T-helper 1 cell (primary cell): Measurements from ENCODE around the gene CEMP1.

Experiments
- DNase-seq, 5 donors: peaks; one replicate each; pipeline ENCODE4 v3.0.0-alpha.2; 2012 to 2020

CEMP1 gene

GRCh38 chr16:2483939-2484897 is 47.0 kb downstream of the CEMP1 start:
- no peak for DNase-seq

DNA sequence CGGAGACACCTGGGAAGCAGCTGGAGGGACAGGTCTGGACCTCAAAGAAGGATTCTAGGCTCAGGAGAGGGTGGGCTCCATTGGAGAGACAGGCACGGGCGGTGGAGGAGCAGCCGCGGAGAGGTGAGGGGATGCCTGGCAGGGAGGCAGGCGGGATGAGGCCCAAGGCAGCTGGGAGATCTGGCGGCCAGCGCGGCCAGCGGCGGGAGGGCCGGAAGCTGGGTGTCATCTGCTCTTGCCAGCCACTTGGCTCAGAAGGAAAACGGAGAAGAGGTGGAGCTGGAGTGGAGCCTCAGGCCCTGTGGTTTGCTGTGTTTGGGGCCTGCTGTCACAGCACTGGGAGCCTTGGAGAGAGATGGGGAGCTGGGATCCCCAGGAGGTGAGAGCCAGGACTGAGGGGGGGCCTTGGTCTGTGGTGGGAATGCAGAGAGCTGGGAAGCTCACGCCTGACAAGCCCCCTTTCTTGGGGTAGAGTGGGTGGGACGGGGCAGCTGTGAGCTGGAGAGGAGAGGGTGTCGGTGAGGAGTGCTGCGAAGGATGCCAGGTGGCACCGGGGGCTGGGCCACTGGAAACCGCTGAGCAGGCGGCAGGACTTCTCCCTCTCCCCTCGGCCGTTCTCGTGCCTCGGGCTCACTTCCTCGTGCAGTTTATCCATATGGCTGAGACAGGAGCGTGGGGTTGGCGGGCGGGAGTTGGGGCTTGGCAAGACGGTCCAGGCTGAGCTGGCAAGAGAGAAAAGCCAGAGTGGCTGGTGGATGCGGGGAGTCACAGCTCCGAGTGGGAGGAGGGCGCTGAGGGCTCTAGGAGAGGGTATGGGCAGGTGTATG is 48.3 kb downstream of the CEMP1 start:
- DNase-seq: no peak

DNA sequence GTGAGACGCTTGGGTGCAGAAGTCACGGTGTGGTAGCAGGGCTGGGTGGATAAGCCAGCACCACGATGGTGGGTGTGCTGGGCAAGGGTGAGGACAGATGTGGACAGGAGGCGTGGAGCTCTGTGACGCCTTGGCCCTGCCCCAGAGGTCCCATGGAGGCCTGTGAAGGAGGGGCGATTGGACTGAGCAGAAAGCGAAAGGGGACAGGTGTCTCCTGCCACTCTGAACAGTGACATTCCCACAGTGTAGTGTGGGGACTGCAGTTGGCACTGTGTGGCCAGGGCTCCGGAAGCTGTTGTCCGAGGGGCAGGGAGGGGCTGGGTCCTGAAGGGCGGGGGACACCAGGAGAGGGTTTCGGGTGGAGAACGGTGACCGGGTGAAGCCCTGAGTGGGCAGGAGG is 49.0 kb downstream of the CEMP1 start:
- DNase-seq: no peak

GRCh38 chr16:2481676-2482075 is 49.5 kb downstream of the CEMP1 start:
- no peak for DNase-seq

GRCh38 chr16:2480948-2481347 is 50.3 kb downstream of the CEMP1 start:
- no peak for DNase-seq
